Smooth muscle cell of trachea (primary cell): ENCODE data around the gene ZBTB20. TPM values are rescaled to one million over a fixed set of nuclear protein-coding genes. Genes with fewer than 3 reads are reported as not detected.

Experiments
- total RNA-seq: library from RNA; depleted of rRNA; stranded (reverse); fragments of >200 nt; gene quantifications from 2 replicates; pipeline ENCODE4 v1.2.1, GENCODE V29; 2014

The ZBTB20 gene
- 14.9 and 28.8 TPM in 2 replicates for total RNA-seq

GRCh38 chr3:115146418-115147328 lies at the start of gene ZBTB20:
Gene ZBTB20, minus strand, starts transcription at chr3:115147288.

GRCh38 chr3:114293838-114294535 lies 853.1 kb downstream of the ZBTB20 start, which contains the start of gene TIGIT:
Gene TIGIT, plus strand, starts transcription at chr3:114294028. Its CDS starts 34 bp downstream, at chr3:114294062.

